Central memory CD4-positive, alpha-beta T cell (primary cell): Measurements from ENCODE around the gene TNRC6B.

Experiments used
- DNase-seq: peaks from one replicate; pipeline ENCODE4 v3.0.0; 2022

TNRC6B gene

DNA sequence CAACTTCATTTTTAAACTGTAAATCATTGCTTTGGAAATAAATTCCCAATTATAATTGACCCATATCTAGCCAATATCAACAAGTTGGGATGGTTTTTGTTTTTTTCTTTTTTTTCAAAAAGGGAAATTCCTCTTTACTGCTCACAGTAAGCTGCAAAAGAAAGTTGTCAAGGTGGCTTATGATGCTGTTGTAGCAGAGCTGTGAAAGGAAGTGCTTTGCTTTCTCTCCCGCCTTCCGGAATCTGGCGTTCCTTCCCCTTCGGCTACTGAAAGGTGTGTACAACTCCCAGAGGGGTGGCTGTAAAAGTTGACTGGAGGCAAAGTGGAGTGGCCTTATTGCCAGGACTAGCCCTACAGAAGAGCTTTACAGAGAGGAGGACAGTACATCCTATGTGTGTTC is 152.4 kb downstream of the TNRC6B start:
- DNase-seq, result no peak

DNA sequence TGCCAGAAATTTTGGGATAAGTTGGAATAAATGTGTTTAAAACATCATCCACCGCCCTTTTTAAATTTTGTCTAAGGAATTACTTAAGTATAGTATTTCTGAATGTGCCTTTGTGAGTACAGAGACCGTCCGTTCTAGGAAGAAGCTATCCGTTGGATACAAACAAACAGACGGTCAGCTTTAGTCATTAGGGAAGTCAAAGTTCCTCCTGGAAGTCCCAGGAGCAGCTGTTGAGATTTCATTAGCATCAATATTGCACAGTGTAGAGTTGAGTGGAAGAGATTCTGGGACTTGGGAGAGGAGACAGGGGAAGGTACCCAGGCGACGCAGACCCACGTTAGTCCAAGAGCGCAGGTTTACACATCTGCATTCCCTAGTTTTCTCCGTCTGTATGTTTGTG is 152.9 kb downstream of the TNRC6B start:
- no peak for DNase-seq

DNA sequence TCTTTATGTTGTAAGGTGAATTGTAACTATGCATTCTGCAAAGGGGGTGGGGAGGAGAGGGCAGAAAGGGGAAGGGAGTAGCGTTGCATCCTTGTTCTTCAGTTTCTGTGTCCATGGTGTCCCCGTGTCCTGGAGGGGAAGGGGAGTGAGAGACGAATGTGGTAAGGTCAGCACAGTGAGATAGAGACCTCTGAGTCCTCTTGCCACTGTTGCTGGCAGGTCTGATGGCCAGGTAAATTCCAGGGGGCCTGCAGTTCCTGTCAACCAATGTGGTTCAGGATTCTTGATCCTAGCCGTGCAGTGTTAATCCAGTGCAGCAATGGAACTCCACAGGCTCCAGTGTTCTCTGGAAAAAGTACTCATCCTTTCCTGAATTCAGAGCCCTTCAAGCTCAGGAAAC is 154.0 kb downstream of the TNRC6B start:
- no peak for DNase-seq

DNA sequence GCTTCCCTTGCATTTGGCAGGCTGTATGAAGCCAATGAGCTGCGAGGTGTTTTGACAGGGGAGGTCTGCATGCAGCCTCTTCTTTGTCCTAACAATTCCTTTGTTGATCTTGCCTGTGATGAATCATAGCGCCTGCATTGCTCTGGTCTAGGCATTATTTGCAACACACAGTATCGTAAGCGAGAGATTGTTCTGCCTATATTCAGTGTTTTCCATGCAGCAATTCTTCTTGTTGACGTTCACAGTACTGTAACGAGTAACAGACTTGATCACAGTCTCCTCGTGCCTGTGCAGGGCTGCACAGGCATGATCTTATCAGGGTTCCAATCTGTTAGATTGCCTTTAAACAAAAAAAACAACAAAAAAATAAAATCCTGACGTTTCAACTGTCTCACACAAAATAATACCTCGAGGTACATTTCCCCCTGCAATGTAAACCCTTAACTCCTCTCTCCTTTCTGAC is 154.6 kb downstream of the TNRC6B start:
- DNase-seq, result peak; percentile 26

DNA sequence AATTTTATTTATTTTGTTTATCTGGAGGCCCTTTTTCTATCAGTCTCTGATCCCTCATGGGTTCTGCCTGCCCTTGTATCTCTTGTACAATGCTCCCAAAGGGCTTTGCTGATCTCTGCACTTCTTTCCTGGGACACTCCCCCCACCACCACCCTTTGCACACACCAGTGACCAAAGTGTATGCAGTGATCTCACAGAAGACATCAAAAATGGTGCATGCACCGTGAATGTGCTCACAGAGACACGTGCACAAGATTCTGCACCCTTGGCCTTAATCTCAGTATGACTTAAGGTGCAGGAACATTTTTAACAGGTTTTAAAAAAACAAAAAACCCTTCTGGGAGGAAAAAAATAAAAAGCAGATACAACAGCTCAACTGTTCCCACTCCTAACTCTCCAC is 156.3 kb downstream of the TNRC6B start:
- no peak for DNase-seq

DNA sequence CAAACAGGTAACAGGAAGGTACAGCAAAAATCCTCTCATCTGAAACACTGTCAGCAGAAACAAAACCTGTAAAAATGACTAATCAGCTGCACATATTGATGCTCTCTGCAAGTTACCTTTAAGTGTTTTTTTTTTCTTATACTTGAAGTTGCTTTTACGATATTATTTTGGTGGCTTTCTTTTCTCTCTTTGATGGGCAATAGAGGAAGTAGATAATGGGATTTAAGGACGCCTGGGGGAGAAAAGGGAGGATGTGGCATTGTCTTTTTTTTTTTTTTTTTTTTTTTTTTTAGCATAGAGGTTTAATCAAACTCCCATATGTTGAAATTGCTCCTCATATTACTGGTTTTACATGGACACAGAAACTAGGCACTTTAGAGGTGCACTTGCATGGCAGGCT is 157.2 kb downstream of the TNRC6B start:
- peak; percentile 78 for DNase-seq

DNA sequence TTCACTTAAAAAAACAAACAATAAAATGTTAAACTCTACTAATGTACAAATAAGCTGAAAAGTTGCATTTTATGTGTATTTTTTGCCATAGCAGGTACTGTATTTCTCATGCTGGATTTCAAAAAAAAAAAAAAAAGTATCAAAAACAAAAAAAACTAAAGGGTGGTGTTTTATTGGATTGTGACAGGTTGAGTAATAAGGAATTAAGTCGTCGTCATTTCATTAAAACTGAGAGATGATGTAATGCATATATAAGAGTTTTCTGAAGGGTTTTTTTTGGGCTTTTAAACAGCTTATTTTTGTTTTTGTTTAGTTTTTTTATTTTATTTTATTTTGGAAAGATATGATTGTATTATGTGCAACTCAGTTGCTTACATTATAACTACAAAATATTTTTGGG is 157.6 kb downstream of the TNRC6B start:
- DNase-seq, result no peak

DNA sequence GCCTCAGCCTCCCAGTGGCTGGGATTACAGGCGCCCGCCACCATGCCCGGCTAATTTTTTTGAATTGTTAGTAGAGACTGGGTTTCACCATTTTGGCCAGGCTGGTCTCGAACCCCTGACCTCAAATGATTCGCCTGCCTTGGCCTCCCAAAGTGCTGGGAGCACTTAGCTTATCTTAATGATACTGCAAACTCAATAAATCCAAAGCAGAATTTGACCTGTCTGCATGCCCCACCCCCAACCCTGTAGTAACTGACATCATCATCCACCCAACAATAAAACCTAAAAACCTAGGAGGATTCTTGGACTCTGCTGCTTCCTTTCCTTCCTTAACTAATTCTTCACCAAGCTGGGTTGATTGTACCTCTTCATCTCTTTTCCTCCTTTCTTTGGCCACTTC is 162.3 kb downstream of the TNRC6B start:
- no peak for DNase-seq

DNA sequence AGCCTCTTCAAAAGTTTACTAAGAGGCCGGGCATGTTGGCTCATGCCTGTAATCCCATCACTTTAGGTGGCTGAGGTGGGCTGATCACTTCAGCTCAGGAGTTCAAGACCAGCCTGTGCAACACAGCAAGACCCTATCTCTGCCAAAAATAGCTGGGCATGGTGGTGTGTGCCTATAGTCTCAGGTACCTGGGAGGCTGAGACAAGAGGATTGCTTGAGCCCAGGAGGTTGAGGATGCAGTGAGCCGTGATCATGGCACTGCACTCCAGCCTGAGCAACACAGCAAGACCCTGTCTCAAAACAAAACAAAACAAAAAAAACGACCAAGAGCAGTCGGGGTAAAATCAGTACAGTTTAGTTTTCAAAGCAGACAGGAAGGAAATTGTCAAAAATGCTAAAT is 163.9 kb downstream of the TNRC6B start:
- DNase-seq, result no peak

DNA sequence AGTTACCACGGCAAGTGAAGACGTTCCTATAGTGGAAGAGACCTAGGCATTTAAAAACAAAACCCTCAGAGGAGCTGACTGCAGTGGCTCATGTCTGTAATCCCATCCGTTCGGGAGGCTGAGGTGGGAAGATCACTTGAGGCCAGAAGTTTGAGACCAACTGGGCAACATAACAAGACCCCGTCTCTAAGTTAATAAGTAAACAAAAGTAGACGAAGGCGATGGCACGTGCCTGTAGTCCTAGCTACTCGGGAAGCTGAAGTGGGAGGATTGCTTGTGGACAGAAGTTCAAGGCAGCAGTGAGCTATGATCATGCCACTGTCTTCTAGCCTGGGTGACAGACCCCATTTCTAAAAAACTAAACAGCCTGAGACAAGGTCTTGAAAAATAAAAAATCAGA is 164.8 kb downstream of the TNRC6B start:
- no peak for DNase-seq

DNA sequence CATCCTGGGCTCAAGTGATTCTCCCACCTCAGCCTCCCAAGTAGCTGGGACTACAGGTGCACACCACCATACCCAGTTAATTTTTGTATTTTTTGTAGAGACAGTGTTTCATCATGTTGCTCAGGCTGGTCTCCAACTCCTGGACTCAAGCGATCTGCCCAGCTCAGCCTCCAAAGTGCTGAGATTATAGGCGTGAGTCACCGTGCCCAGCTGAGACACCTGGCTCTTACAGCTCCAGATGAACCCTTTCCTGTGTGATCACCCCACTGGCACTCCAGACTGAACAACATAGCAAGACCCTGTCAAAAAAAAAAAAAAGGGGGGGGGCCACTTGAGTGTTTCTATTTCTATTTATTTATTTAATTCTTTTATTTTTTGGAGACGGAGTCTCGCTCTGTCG is 167.5 kb downstream of the TNRC6B start:
- DNase-seq, result no peak

DNA sequence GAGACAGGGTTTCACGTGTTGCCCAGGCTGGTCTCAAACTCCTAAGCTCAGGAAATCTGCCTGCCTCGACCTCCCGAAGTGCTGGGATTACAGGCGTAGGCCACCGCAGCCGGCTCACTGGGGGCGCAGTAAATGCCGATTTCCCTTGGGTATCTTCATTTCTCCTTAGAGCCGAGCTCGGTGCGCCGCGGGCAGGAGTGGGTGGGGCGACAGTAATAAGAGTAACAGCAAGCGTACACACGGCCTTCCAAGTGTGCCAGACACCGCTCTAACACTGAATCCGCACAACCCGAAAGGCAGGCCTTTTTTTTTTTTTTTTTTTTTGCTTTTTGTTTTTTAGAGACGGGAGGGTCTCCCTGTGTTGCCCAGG is 168.1 kb downstream of the TNRC6B start:
- DNase-seq, result peak; percentile 56

DNA sequence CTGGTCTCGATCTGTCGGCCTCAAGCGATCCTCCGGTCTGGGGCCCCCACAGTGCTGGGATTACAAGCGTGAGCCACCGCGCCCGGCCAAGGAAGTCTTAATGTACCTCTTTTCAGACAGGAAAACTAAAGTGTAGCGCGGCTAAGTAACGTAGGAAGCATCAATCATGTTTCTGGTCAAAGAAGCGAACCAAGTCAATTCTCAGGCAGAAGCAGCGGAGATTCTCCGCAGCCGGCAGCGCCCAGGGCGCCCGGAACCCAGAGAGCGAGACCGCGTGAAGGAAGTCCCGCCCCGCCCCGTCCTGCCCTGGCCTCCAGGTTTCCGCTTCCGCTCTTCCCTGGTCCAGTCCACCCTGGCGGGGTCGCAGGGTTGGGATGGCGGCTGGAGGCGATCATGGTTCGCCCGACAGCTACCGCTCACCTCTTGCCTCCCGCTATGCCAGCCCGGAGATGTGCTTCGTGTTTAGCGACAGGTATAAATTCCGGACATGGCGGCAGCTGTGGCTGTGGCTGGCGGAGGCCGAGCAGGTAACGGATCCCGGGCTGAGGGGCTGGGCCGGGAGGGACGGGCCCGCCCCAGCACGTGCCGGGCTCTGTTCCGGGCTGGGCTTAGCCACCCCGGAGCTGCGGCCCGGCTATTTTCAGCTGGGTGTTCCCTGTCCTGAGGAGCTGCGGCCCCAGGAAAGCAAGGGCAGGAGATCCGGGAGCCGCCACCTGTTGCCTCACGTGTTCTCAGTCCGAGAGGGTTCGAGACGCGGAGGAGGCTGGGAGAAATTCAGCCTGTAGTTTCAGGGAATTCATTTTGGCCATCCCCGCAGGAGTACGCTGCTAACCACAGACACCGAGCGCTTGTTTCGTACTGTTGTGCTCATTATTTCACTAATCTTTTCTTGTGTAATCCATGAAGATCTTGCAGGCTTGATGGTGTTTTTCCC is 168.7 kb downstream of the TNRC6B start, which contains the start of gene ADSL:
Gene ADSL, plus strand, starts transcription at position 316 of the 934 bp plus-strand sequence. Its CDS starts 59 bp downstream, at position 375.
- DNase-seq, result peak; percentile 83

DNA sequence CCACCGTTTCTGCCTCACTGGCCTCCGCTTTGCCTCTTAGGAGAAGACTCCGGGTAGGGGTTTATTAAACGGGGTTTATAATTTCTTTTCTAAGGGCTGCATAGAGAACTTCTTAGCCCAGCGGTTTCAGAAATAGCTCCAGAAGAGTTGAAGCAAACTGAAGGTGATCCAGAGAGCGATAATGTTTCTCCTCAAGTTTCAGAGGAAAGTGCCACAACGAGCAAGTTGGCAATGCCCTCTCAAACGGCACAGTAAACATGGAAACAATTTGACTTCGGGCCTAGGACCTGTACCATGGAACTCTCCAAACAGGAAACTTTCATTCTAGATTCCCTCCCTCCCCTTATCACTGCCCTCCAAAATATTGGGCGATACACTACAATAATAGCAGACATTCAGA is 169.6 kb downstream of the TNRC6B start:
- DNase-seq, result no peak

DNA sequence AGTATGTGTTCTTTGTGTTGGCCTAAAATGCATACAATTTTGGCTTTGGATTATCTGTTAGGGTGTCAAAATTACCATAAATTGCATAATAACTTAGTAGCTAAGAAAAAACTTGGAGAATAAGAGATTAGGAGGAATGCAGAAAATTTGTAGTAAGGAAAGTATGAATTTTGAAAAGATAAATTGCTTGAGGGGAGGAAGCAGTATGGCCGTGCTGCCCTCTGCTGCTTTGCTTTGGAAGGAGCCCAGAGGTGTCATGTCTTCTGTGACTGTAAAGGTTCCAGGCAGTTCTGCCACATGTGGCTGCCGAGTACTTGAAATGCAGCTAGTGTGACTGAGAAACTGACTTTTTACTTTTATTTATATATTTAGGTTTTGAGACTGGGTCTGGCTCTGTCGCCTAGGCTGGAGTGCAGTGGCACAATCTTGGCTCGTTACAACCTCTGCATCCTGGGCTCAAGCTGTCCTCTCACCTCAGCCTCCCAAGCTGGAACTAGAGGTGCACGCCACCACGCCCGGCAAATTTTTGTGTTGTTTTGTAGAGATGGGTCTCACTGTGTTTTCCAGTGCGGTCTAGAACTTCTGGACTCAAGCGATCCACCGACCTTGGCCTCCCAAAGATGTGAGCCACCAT is 170.4 kb downstream of the TNRC6B start:
- DNase-seq, result peak; percentile 62

DNA sequence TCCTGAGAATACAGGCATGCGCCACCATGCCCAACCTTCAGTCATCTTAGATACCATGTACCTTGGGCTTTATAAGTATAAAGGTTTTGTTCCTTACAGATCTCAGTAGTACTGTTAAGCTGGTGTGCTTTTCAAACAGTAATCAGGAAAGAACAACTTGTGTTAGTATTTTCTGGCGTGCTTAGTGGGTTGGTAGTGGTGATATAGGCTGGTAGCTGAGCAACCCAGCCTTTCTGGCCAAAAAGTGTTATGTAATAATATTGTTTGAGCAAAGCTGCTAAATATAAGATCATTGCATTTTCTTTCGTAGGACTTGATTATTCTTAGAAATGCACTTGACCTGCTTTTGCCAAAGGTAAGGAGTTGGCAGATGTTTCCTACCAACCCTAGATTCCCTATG is 175.0 kb downstream of the TNRC6B start:
- no peak for DNase-seq

DNA sequence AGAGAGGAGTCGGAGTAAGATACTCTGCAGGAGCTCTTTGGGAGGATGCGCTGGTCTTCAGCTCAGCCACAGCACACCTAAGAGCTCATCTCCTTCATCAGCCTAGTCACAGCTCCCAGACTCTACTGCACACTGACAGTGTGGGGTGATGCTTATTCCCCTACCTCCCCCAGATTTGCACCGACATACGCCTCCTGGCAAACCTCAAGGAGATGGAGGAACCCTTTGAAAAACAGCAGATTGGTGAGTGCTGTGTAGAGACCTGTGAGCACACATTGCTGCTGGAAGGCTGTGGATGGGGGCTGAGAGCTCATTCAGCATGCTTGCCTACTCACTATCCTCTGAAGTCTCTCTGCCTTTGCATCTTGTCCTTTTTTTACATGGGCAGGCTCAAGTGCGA is 183.4 kb downstream of the TNRC6B start:
- DNase-seq, result no peak

DNA sequence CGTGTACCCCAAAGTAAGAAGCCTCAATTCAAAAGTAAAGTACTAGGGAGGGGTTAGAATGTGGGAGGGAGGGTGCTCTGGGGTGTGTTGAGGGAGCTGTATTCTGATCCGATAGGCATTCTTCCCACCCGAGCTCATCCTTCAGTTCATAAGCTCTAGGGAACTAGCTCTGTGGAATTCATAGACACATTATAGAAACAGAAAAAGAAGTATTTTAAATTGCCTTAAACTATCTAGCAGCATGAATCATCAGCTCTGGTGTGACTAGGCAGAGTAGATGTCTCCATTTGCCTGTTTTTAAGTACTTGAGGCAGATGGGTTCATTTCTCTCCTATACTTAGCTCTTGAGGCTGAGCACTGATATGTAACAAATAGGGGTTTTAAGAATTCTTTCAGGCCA is 185.3 kb downstream of the TNRC6B start:
- no peak for DNase-seq

DNA sequence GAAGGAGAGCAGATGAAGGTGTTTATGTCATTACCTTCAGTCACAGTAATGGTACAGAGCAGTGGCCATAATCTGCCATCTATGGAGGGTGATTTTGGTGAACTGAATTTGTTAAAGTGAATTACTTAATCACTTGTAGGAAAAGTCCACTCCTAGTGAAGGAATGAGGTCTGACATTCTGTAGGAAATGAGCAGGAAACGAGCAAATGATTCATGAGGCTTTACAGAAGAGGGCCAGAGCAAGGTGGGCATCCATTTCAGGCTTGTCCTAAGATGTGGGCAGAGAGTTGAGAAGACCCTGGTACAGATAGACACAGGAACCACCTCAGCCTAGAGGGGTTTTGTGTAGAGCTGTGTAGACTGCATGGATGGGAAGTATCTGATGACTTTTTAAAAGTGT is 186.7 kb downstream of the TNRC6B start:
- no peak for DNase-seq

DNA sequence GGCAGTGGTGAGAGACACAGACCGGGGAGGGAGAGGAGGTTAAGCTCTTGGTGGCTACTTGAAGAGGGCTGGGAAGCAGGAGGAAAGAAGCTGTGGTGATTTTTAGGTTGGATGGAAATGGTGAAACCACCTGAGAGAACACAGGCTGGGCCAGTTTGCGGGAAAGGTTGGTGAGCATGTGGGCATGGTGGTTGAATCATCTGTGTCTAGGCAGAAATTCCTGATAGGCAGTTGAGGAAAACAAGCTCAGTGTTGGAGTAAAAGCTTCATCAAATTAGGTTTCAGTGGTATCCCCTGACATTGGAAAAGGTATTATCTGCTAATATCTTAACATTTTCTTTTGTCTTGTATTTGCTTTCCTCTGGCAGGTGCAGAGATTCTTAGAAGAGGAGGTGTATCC is 188.3 kb downstream of the TNRC6B start:
- no peak for DNase-seq

DNA sequence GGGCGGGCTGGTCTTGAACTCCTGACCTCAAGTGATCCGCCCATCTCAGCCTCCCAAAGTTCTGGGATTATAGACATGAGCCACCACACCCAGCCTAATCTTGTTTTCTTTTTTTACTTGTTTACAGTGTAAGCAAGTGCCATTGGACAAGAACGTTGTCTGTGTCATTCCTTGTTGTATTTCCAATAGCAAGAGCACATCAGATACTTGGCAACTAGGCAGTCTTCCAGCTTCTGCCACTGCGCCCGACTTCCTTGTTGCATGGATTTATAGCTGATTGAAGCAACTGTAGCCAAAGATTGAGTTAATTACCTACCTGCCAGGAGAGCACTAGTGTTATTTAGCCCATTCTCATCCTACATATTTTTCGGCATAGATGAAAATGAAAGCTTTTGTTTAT is 189.6 kb downstream of the TNRC6B start:
- no peak for DNase-seq

DNA sequence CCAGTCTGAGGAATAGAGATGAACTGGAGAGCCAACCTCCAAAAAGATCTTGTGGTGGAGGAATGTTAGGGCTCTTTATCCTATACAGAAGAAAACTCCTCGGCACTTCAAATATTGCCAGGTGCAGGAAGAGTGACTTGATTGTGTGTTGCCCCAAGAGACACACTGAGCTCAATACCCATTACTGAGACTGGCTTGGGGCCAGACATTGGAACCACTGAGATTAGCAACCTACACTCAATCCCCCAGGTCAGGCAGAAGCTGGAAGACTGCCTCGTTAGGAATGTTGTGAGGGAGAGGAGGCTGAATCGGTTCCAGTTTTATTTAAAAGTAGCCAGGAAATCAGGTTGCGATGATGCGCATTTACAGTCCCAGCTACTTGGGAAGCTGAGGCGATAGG is 190.3 kb downstream of the TNRC6B start:
- no peak for DNase-seq

DNA sequence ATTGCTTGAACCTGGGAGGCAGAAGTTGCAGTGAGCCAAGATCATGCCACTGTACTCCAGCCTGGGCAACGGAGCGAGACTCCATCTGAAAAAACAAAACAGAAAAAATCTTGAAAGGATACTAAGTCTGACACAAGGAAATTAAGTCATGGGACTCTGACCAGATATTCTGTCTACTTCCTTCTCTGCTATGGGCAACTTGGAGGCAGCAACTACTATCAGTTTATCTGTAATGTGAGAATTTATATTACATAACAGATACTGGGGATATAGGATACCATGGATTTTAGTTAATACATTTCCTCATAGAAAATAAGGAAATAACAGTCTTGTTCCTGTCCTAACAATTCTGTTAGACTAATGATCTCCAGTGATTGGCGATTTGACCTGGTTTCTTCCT is 191.1 kb downstream of the TNRC6B start:
- DNase-seq, result no peak

DNA sequence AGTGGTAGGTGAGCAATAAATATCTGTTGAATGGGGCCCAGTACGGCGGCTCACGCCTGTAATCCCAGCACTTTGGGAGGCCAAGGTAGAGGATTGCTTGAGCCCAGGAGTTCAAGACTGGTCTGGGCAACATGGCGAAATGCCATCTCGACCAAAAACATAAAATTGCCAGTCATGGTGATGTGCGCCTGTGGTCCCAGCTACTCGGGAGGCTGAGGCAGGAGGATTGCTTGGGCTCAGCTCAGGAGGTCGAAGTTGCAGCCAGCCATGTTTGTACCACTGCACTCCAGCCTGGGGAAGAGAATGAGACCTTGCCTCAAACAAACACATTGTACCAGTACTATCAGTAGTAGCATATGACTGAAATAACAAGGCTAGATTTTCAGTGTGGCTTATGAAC is 196.8 kb downstream of the TNRC6B start:
- DNase-seq, result no peak
